ENCODE measurements around the gene PFKM. TPM values are rescaled to one million over a fixed set of nuclear protein-coding genes. Genes with fewer than 3 reads are reported as not detected.

Gene PFKM
- polyA plus RNA-seq, 1 donor = 134 TPM

DNA sequence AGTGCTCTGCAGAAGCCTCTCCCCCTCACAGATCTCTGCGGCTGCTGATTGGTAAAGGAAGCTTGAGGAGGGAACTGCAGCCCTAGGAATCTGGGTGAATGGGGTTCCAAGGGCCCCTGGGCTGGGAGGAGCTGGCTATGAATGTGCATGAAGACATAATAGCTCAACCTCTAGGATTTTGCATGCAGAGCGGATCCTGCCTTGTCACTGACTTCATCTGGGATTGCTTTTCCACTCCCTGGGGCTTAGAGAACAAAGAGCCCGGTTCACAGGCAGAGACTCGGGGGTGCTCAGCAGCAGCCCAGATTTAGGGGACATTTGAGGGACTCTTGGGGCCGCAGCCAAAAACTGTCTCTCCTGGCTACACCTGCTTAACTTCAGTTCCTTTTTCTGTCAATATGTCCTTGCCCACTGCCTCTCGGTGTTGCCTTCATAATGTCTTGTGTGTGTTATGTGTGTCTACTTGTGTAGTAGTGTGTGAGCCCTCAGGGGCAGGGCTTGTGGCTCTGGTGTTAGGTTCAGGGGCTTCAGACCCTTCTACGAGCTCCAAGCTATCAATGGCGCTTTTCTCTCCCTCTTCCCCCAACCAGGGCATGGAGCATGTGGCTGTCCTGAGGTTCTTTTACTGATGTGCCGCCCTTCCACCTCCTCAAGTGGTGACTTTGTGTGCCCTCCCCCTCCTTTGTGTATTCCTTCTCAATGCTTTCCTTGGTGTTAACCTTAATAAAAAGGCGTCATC lies 66.2 kb downstream of the PFKM start:
- no peak for DNase-seq

DNA sequence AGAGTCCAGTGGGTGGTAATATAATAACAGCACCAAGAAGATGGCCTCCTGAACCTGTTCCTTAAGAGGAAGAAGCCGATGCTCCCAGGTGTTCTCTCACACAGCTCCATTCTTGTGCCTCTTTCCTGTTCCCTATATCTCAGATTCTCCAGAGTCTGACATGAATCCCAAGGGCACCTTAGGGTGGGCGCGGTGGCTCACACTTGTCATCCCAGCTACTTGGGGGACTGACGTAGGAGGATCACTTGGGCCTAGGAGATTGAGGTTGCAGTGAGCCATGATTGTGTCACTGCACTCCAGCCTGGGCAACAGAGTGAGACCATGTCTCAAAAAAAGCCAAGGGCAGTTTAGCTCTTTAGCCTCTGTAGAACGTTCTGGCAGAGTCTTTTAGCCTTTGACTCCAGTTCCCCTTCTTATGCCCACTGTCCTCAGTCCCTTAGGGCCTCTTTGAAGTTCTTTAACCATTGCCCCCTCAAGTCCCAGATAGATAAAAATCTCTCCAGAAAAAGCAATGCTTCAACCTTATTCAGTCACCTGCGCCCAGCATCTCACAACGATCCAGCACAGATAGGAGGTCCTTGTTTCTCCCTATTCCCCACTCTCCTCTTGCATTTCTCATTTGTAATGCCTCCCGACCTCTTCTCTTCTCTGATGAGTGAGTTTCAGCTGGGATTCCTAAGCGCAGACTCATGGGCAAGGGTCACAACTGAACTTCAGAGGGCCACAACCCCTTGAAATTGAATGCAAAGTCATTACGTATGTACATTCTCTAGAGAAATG lies 68.9 kb downstream of the PFKM start:
- no peak for DNase-seq

DNA sequence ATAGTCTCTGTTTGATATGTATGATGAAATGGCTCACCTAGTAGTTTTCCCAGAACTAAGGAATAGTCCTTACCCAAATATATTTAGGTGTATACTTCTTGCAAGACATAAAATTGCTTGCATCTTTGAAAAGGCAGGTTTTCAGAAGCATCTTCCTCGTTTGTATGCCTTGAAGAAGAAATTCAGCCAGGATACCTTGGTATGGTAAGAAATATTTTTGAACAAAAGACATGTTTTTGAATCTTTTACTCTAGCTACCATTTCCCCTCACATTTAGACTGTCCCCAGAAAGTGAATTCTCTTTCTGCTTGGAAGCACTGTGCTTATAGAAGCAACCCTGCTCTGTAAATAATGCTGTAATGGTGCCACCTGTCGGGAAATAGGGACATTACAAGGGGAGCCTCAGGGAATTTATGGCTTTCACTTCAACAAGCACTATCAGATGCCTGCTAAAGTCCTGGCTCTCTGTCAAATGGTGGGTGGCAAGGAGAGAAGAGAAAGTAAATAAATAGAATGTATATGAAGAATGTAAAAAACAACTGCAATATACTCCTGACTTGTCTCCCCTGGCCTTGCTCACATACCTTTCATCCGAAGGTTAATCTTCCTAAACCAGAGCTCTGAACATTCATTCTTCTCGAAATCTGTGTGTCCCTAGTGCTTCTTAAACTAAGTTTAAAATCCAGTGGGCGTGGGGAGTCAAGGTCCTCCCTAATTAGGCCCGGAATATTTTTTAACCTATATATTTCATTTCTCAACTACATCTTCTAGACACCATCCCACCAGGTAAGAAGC lies 70.4 kb downstream of the PFKM start:
- DNase-seq = peak; percentile 88

DNA sequence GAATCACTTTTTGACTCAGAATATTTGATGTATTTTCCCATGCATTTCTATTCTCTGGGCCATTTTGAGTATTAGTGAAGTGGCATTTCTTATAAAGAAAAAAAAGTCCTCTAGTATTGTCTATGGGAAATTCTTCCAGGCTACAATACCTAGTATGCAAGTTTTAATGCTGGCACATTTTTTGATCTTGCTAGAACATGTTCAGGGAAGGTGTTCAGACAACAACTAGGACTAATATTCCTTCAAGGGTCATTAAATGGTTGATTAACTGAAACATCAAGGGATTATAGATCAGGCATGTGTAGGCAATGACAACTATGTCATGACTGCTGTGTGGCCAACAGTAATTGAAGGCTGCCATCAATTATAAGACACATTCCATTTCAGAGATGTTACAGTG lies 71.9 kb downstream of the PFKM start:
- DNase-seq = no peak

DNA sequence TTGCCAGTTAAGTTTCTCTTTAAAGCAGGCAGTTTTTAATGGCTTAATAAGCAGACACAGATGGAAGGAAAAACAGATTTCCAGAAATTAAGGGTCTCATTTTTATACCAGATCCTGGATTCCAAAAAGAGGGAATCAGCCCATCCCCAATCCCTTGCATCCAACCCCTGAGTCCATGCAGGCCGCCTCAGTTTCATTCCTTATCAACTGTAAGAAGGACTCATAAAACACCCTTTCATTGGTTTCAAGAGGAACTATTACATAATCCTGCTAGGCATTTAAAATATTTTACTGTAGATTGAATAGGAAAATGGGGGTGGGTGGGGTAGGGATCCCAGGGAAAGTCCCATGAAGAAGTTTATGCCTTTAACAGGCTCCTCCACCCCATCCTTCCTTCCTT lies 73.7 kb downstream of the PFKM start:
- no peak for DNase-seq

DNA sequence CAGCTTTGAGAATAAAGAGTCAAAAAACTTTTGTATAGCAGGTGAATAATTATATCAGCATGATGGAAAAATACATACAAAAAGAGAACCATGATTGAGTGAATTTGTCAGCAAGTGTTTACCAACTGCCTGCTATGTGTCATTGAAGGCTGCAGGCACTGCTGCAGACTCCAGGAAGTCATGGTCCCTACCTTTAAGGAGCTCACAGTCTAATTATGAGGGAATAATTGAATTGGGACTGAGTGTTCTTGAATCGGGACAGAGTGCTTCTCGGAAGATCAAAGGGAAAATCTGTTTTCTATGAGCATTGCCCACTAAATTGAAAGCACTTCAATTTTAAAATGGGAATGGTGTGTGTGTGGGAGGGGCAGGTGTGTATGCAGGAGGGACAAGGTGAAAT lies 74.5 kb downstream of the PFKM start:
- DNase-seq = no peak

DNA sequence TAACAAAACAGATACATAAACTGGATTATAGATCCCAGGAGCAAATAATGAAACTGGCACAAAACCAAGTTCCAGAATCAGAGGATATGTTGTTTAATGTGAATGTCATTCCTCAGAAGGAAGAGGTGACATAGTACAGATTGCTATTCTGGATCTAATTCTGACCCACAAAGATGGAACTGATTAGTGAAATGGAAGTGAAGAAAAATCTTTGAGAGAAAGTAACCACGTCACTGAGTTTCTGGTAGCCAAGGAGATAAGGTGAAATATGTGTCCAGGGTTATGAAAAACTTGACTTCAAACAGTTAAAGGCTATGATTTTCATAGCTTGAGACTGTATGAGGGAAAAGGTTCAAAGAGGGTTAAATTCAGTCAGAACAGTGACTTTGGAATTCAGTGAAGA lies 75.6 kb downstream of the PFKM start:
- no peak for DNase-seq

Other genes starting within 250 kb of the PFKM start
- gene VDR, start 214.4 kb upstream of the PFKM start, polyA plus RNA-seq (ENCODE audit: insufficient read length) = 3.1 TPM
- 134 TPM for gene TMEM106C, start 155.8 kb upstream of the PFKM start, polyA plus RNA-seq (ENCODE audit: insufficient read length)
- 50.3 TPM for gene COL2A1, start 114.9 kb upstream of the PFKM start, polyA plus RNA-seq (ENCODE audit: insufficient read length)
- gene SENP1, start 13.3 kb upstream of the PFKM start, polyA plus RNA-seq (ENCODE audit: insufficient read length) = 31.7 TPM
- gene ASB8, start 38.2 kb downstream of the PFKM start, polyA plus RNA-seq (ENCODE audit: insufficient read length) = 47.0 TPM
- gene CCDC184, start 64.3 kb downstream of the PFKM start, polyA plus RNA-seq (ENCODE audit: insufficient read length) = 0.25 TPM
- gene OR10AD1, start 83.9 kb downstream of the PFKM start, polyA plus RNA-seq (ENCODE audit: insufficient read length) = 0.98 TPM
- gene ZNF641, start 231.6 kb downstream of the PFKM start, polyA plus RNA-seq (ENCODE audit: insufficient read length) = 32.3 TPM

All from left kidney (tissue), 2 donors.